MM.1S (cell line): ENCODE results near the gene PEX26.

Experiments
- CTCF ChIP-seq: fragments of 300-600 bp; sonication (generic); IDR thresholded peaks from 2 replicates; pipeline ENCODE4 v1.5.1; 2016; ENCODE audit warnings: antibody characterized with exemption, low read length, mixed read lengths
- EZH2 ChIP-seq: fragments of 300-600 bp; sonication (generic); optimal IDR thresholded peaks from 2 replicates; pipeline ENCODE3; 2017; ENCODE audit warnings: low read depth, mild to moderate bottlenecking, antibody characterized with exemption, low read length, mixed read lengths
- EZH2phosphoT487 ChIP-seq: fragments of 300-600 bp; sonication (generic); IDR thresholded peaks from 2 replicates; pipeline ENCODE4 v1.6.1; 2018; ENCODE audit warnings: antibody characterized with exemption, low read length

GRCh38 chr22:18065256-18065655 lies 12.5 kb upstream of the PEX26 start:
- TF ChIP-seq CTCF (no peak), EZH2 (no peak), EZH2phosphoT487 (no peak)
